GM10847 (cell line): ENCODE data around the gene RIMS1.

Experiments used
- POLR2A ChIP-seq: IDR thresholded peaks from 2 replicates; pipeline ENCODE4 v1.6.1; 2011; ENCODE audit not compliant: insufficient read length; ENCODE audit errors: extremely low read depth

Gene RIMS1

DNA sequence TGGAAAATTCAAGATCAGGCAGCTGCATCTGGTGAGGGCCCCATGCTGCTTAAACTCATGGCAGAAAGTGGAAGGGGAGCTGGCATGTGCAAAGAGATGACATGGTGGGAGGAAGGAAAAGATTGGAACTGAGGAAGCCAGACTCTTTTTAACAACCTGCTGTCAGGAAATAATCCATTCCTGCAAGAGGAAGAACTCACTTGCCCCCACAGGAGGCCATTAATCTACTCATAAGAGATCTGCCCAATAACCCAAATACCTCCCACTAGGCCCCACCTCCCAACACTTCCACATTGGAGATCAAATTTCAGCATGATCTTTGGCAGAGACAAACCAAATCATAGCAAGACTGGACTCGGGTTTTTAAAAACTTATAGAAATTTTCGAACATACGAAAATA lies 535.0 kb downstream of the RIMS1 start:
- TF ChIP-seq POLR2A = no peak

DNA sequence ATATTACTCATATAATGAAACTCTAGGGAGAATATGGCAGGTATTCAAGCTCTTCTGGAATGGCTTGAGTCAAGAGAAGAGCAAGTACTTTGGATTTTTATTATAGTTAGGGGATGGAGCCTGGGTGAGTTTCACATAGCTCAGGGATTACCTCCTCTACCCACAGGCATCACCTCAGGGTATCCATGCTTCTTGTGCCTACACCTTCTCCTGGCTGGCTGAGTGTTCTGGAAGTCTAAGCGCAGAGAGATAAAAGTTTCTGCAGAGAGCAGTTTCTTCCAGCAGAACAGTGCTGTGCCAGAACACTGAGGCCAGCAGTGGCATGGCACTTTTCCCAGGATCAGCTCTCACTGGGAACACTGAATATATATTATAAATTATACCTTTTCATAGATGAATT lies 535.8 kb downstream of the RIMS1 start:
- TF ChIP-seq POLR2A = no peak

DNA sequence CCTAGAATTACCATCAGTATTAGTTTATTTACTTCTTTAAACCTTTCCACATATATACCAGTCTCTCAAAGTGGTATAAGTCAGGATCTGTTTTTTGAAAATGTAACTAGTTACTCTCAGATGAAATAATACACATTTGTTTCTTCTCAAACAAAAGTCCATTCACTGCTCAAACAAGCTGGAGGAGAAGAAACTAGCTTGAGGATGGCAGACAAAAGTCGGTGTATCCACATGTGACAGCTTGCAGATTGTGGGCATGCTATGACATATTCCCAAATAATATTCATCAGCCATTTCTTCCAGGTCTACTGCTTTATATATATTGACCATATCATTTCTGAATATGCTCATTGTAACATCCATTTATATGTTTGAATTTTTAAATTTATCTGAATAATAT lies 538.1 kb downstream of the RIMS1 start:
- no peak for TF ChIP-seq POLR2A

DNA sequence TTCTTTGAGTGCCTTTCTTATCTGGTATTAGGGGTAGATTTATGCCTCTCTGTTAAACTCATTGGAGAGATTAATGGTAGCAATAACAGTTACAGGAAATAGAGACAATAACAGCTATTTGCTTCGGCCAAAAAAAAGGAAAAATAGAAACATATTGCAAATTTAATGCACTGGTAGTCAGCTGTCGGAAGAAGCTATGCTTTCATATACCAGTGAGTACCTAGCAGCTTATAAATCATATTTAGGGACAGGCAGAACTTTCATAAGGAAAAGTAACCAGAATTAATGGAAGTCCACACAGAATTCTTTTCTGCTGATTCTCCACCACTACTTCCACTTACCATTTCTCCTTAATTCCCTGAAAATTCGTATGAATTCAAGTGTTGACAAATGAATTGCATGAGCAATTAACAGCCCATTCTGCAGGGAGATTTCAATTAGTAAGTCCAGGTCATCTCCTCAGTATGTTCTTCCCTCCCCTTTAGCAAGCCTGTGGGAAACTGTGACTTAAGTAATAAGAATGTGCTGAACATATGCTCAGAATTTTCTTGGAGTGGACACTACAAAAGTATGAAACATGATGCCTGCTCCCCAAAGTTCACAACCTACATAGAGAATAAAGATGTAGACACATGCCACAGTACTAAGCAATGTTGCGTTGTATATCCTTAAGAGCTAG lies 538.8 kb downstream of the RIMS1 start:
- TF ChIP-seq POLR2A = no peak

DNA sequence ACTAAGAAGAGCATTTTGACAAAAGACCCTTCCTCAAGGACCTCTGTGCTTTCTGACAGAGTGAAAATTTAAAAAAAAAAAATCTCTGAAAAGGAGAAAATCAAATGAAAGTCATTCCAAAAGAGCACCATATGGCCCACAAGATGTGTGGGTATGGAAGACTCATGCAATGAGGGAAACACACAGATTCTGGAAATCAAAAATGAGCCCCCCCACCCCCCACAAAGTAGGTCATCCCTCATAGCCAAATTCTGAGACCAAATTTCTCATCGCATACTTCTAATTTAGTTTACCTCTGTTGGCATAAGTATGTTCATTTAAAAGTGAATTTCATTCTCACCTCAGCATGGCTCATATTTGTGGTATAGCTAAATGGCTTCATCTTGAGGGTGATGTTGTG lies 554.3 kb downstream of the RIMS1 start:
- TF ChIP-seq POLR2A = no peak

DNA sequence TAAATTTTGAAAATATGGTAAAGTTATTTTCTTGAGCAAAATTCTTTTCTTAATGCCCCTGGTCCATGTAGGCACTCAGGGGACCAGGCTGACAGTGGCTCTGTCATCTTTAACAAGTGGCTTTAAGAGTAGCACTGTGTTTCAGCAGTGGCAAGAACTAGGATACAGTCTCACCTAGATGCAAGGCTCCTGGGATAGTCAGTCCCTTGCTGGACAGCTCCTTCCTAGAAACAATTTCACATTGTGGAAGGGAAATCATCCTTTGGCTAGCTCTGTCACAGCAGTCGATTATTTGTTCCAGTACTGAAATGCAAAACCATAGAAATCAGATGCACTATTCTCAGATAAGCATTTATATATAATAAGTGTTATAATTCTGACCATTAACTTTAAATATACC lies 560.1 kb downstream of the RIMS1 start:
- no peak for TF ChIP-seq POLR2A
